Epithelial cell of esophagus (primary cell): ENCODE measurements around the gene ONECUT1.

Source experiments
- DNase-seq: peaks from one replicate; pipeline ENCODE4 v3.0.0; 2010; ENCODE audit warnings: low read depth
- H3K4me3 ChIP-seq: 2 replicates; pipeline ENCODE4 v1.5.1; 2011; ENCODE audit warnings: mild to moderate bottlenecking, low read length, control low read depth
- CTCF ChIP-seq: IDR thresholded peaks from 2 replicates; pipeline ENCODE4 v1.5.1; 2011; ENCODE audit warnings: low read depth, mild to moderate bottlenecking, low read length, control low read depth, inconsistent platforms; ENCODE audit not compliant: insufficient read depth; ENCODE audit errors: missing control alignments

The ONECUT1 gene

DNA sequence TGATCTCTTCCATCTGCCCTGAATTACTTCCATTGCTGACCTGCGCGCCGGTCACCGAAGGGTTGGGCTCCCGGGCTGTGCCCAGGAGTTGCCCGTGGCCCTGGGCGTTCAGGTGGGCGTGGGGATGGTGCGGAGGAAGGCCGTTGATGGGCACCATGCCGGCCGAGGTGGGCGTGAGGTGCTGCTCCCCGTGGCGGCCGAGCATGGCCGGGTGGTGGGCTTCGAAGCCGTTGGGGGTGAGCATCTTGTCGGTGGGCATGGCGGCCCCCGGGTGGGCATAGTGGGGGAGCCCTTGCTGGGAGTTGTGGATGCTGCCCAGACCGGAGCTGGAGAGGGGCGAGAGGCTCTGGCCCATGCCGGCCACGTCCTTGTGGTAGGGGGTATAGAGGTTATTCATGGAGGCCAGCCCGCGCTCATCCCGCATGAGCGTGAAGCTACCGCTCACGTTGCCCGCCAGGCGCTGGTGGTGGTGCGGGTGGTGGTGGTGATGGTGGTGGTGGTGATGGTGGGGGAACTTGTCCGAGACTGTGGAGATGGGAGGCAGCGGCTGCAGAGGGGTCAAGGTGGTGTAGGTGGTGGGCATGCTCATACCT lies 1.0 kb downstream of the ONECUT1 start:
- H3K4me3 ChIP-seq = no peak overlapping the region
- no peak for DNase-seq
- TF ChIP-seq CTCF = no peak

DNA sequence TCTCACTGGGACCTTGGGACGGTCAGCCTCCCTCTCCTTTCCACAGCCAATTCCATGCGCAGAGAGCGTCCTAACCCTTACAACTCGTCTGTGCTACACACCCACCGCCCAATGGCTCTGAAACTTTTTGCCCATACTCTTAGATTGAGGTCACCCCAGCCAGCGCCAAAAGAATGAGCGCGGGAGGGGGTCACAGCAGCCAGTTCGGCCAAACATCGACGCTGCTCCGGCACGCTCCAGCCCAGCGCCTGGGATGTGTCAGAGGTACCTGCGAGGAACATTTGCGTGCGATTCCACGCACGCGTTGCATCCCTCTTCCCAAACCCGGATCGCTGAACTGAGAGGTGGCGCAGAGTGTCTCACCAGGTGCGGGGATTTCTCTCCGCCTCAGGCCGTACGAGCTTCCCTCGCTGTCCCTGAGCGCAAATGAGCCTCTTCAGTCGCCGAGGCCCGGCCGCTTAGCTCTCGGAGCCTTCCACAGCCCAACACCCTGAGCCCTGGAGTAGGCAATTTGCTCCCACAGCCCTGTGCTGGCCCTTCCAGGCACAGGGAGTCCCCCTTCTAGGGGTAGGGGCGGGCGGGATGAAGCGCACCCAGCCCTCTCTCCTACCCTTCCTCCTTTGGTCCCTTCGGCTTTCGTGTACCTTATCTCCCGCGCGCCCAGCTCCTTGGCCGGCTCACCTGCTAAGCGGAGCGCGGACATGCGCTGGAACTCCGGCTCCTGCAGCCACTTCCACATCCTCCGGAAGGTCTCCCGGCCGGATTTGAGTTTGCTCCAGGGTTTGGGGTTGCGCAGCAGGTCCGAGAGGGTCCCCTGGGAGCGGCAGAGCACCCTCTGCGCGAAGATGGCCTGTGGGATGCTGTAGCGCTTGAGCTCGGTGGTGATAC lies 1.8 kb downstream of the ONECUT1 start:
- no peak overlapping the region for H3K4me3 ChIP-seq
- no peak for DNase-seq
- TF ChIP-seq CTCF = no peak

DNA sequence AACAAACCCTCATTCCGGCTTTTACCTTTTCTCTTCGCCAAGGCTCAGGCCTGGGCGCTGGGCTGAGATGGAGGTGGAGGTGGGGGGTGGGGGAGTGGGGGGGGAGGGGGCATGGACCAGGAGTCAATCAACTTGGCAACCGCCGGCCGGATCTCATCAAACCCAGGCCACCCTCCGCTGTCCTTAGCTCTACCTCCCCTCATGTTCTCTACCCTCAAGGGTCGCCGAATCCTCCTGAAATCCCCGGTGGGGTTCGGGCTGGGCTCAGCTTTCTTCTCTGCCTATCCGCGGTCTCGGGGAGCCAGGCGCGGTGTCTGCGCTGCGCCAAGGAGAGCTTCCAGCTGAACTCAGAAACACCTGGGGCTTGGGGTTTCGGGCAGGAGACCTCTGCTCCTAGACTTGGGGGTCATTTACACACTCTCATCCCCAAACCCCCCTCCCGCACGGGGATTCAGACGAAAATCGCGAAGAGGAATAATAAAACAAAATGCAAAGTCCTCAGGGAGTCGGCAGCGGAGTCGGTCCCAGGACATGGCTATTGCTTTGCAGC lies 2.5 kb downstream of the ONECUT1 start:
- no peak for DNase-seq
- no peak for TF ChIP-seq CTCF
- no peak overlapping the region for H3K4me3 ChIP-seq

GRCh38 chr15:52787123-52787503 lies 3.0 kb downstream of the ONECUT1 start:
- no peak overlapping the region for H3K4me3 ChIP-seq
- TF ChIP-seq CTCF = no peak
- DNase-seq = no peak

GRCh38 chr15:52786436-52787122 lies 3.6 kb downstream of the ONECUT1 start:
- H3K4me3 ChIP-seq = no peak overlapping the region
- TF ChIP-seq CTCF = no peak
- DNase-seq = no peak

DNA sequence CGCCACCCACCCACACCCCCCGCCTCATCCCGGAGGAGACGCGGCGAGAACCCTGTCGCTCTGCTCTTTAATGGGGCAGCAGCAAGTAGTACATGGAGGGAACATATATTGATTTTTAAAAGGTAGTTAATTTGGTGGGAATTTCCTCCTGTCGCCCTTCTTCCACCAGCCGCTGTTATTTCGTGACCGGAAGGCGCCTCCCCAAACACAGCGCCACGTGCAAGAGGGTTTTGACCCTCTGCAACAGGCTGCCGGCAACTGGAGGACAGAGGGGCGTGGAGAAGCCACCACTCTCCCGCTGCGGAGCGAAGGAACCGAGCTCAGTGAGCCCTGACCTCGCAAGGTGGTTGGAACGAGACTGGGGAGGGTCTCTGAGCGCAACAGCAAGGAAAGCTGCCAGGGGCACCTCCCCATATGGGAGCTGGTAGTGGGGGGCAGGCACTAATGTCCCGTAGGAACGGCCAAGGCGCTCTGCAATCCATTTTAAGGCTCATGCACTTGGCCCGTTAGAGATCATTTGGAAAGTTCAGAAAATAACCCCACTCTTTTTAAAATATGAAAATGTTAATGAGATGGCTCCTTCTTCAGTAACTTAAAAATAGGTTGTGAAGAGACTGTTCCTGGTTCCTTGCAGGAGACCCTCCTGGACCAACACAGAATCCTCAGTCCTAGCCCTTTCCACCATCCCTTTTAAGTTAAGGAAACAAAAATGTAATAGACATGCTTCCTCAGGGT lies 4.3 kb downstream of the ONECUT1 start:
- no peak for DNase-seq
- no peak overlapping the region for H3K4me3 ChIP-seq
- no peak for TF ChIP-seq CTCF
